K562 (cell line): ENCODE measurements around the gene SLC44A1. TPM values are rescaled to one million over a fixed set of nuclear protein-coding genes. Genes with fewer than 3 reads are reported as not detected.

Source experiments
- ATAC-seq: fragments of 200-7000 bp; cut with Tn5 transposase; 3 replicates; pipeline ENCODE4 v1.9.1; 2020; ENCODE audit warnings: moderate library complexity
- BruUV-seq: library from RNA; stranded (reverse); fragments of 400-500 nt; replicated peaks from 2 replicates; lab custom pipeline; 2021; lab: Mats Ljungman, UMichigan
- CTCF ChIA-PET: fragments of 300-600 bp; formaldehyde crosslinking; extraction: SDS; loops from one replicate; lab custom pipeline; 2021; ENCODE audit warnings: low intra/inter-chr PET ratio; lab: Yijun Ruan, JAX
- POLR2A ChIA-PET: fragments of 300-600, 350-650 bp; sonication (Branson Sonifier 250); formaldehyde crosslinking; extraction: SDS; loops from one replicate; lab custom pipeline; 2021; ENCODE audit warnings: antibody characterized with exemption, inconsistent platforms; lab: Yijun Ruan, JAX
- DNase-seq, 4 experiments: peaks; one replicate each; pipeline versions ENCODE4 v3.0.0 to v3.0.0-alpha.2; 2011 to 2018; ENCODE audit warnings: low spot score in 3 of 4, mixed read lengths in 3 of 4; ENCODE audit errors: extremely low read depth in 1 of 4
- FAIRE-seq: peaks from 2 replicates; lab custom pipeline; 2011; peaks lifted over from hg19 to GRCh38; lab: Jason Lieb, UNC
- H2AFZ ChIP-seq: 2 replicates; pipeline ENCODE4 v1.6.0; 2011; ENCODE audit warnings: low read depth, low read length, control low read depth, inconsistent platforms
- H3K27ac ChIP-seq: fragments of 200-600 bp; 3 replicates; pipeline ENCODE4 v1.8.0; 2011; ENCODE audit warnings: low read depth, mild to moderate bottlenecking, control low read depth, inconsistent platforms, low read length, moderate library complexity, mixed read lengths; ENCODE audit errors: extremely low read depth
- H3K27me3 ChIP-seq, 2 experiments: fragments of 300-600 bp in 1 of 2; 2 replicates in 1 of 2; 3 replicates in 1 of 2; pipeline versions ENCODE4 v1.6.0 to v1.8.0; 2011; ENCODE audit warnings: inconsistent platforms in 2 of 2, low read length in 2 of 2, mild to moderate bottlenecking in 1 of 2, mixed read lengths in 1 of 2, moderate library complexity in 1 of 2; ENCODE audit not compliant: control insufficient read depth in 2 of 2, insufficient read depth in 2 of 2
- H3K36me3 ChIP-seq: fragments of 300-600 bp; 3 replicates; pipeline ENCODE4 v1.8.0; 2011; ENCODE audit warnings: mild to moderate bottlenecking, low read length, inconsistent platforms; ENCODE audit not compliant: control insufficient read depth, insufficient read depth
- H3K4me1 ChIP-seq, 2 experiments: fragments of 200-600 bp in 1 of 2; replicated peaks in 1 of 2; 2 replicates in 1 of 2; 3 replicates in 1 of 2; pipeline versions ENCODE4 v1.5.1 to v1.8.0; 2011; ENCODE audit warnings: inconsistent platforms in 2 of 2, low read length in 2 of 2, mild to moderate bottlenecking in 1 of 2, mixed read lengths in 1 of 2, moderate library complexity in 1 of 2; ENCODE audit not compliant: control insufficient read depth in 2 of 2, insufficient read depth in 2 of 2
- H3K4me2 ChIP-seq: 2 replicates; pipeline ENCODE4 v1.6.1; 2011; ENCODE audit warnings: low read length, control low read depth, inconsistent platforms, mixed read lengths; ENCODE audit not compliant: insufficient read depth
- H3K4me3 ChIP-seq: fragments of 200-600 bp; sonication (generic), shearing (Covaris generic); 2 replicates; pipeline ENCODE4 v1.5.1; 2016; ENCODE audit warnings: control low read depth, inconsistent platforms
- H3K79me2 ChIP-seq: fragments of 200-600 bp; 3 replicates; pipeline ENCODE4 v1.8.0; 2011; ENCODE audit warnings: low read length, inconsistent platforms; ENCODE audit not compliant: control insufficient read depth, insufficient read depth
- H3K9ac ChIP-seq, 2 experiments: 2 replicates each; pipeline versions ENCODE4 v1.6.0 to v1.6.1; 2011; ENCODE audit warnings: low read depth in 2 of 2, low read length in 2 of 2, control low read depth in 1 of 2, inconsistent platforms in 1 of 2, mild to moderate bottlenecking in 1 of 2, mixed read lengths in 1 of 2; ENCODE audit not compliant: insufficient read depth in 1 of 2
- H3K9me1 ChIP-seq: one replicate; pipeline ENCODE4 v1.6.0; 2011; ENCODE audit warnings: inconsistent platforms, mild to moderate bottlenecking, low read length, moderate library complexity; ENCODE audit not compliant: control insufficient read depth, insufficient read depth
- H3K9me3 ChIP-seq: replicated peaks from 2 replicates; pipeline ENCODE4 v1.5.1; 2011; ENCODE audit warnings: low read depth, low read length, inconsistent platforms; ENCODE audit not compliant: control insufficient read depth, insufficient read depth
- H4K20me1 ChIP-seq: replicated peaks from 2 replicates; pipeline ENCODE4 v1.6.1; 2011; ENCODE audit warnings: low read length, inconsistent platforms, mixed read lengths; ENCODE audit not compliant: control insufficient read depth, insufficient read depth
- ATF4 ChIP-seq: fragments of 450-650 bp; formaldehyde crosslinking; IDR thresholded peaks from 2 replicates; pipeline ENCODE4 v1.4.0; 2022; ENCODE audit warnings: mild to moderate bottlenecking, moderate library complexity
- COPS2 ChIP-seq: fragments of 450-650 bp; conservative IDR thresholded peaks from 2 replicates; pipeline ENCODE4 v1.6.1; 2016; ENCODE audit warnings: mild to moderate bottlenecking, moderate library complexity
- CSDE1 ChIP-seq, 2 experiments: fragments of 450-650 bp; IDR thresholded peaks; 2 replicates each; pipeline ENCODE4 v1.6.1; 2016; ENCODE audit warnings: mild to moderate bottlenecking in 1 of 2
- FUS ChIP-seq: fragments of 200-400 bp; formaldehyde crosslinking; optimal IDR thresholded peaks from 2 replicates; pipeline ENCODE3; 2017; ENCODE audit warnings: low read depth, low read length
- HDAC1 ChIP-seq, 2 experiments: fragments of 450-650 bp; IDR thresholded peaks; 2 replicates each; pipeline ENCODE4 v1.6.1; 2016 to 2017; ENCODE audit warnings: inconsistent platforms in 1 of 2, mild to moderate bottlenecking in 1 of 2, moderate library complexity in 1 of 2
- HEY1 ChIP-seq: fragments of 250-450 bp; sonication (Bioruptor Pico); IDR thresholded peaks from 2 replicates; pipeline ENCODE4 v1.5.0; 2020; ENCODE audit warnings: mild to moderate bottlenecking, moderate library complexity, borderline replicate concordance
- MEF2A ChIP-seq: IDR thresholded peaks from 2 replicates; pipeline ENCODE4 v1.6.1; 2011; ENCODE audit warnings: low read depth, mild to moderate bottlenecking, low read length, moderate library complexity; ENCODE audit not compliant: control insufficient read depth
- NR1H2 ChIP-seq: sonication (generic); formaldehyde crosslinking; IDR thresholded peaks from 2 replicates; pipeline ENCODE4 v1.4.0; 2020; ENCODE audit warnings: mild to moderate bottlenecking, missing genetic modification reagents
- NRF1 ChIP-seq, 2 experiments: fragments of 450-650 bp; IDR thresholded peaks in 1 of 2; conservative IDR thresholded peaks in 1 of 2; 2 replicates each; pipeline ENCODE4 v1.6.1; 2014; ENCODE audit warnings: mild to moderate bottlenecking in 2 of 2
- POLR3G ChIP-seq: IDR thresholded peaks from 2 replicates; pipeline ENCODE4 v1.6.1; 2011; ENCODE audit not compliant: insufficient read length, insufficient replicate concordance; ENCODE audit errors: extremely low read depth
- PTRF ChIP-seq: fragments of 450-650 bp; IDR thresholded peaks from 2 replicates; pipeline ENCODE4 v1.6.1; 2016; ENCODE audit warnings: mild to moderate bottlenecking, missing genetic modification characterization, missing compliant biosample characterization
- RBM17 ChIP-seq: fragments of 200-400 bp; formaldehyde crosslinking; IDR thresholded peaks from 2 replicates; pipeline ENCODE4 v1.6.1; 2017; ENCODE audit warnings: low read depth, mild to moderate bottlenecking, low read length, borderline replicate concordance
- RHOXF2B ChIP-seq: fragments of 250-450 bp; sonication (Bioruptor Pico); conservative IDR thresholded peaks from 2 replicates; pipeline ENCODE4 v1.5.1; 2021
- SRSF9 ChIP-seq: fragments of 200-400 bp; formaldehyde crosslinking; IDR thresholded peaks from 2 replicates; pipeline ENCODE4 v1.6.1; 2017; ENCODE audit warnings: low read depth, low read length, borderline replicate concordance
- ZNF134 ChIP-seq: fragments of 250-450 bp; sonication (Bioruptor Pico); conservative IDR thresholded peaks from 2 replicates; pipeline ENCODE4 v1.4.0; 2020
- ZNF584 ChIP-seq: fragments of 200-800 bp; sonication (Bioruptor generic); IDR thresholded peaks from 2 replicates; pipeline ENCODE4 v1.6.1; 2016; ENCODE audit warnings: low read depth, mild to moderate bottlenecking, missing genetic modification characterization, missing compliant biosample characterization
- ZNF76 ChIP-seq: fragments of 250-450 bp; sonication (Bioruptor Pico); IDR thresholded peaks from 2 replicates; pipeline ENCODE4 v1.4.0; 2020; ENCODE audit warnings: mild to moderate bottlenecking, moderate library complexity, borderline replicate concordance
- WGBS: fragments of 100-300 bp; shearing (Covaris generic); methylation state at CpG from one replicate; pipeline ENCODE4 v1.1.6; 2016; ENCODE audit warnings: low coverage, mixed read lengths; ENCODE audit not compliant: insufficient coverage; ENCODE audit errors: missing lambda C conversion rate; 5-methylcytosine and 5-hydroxymethylcytosine counted together
- in situ Hi-C: fragments of 300-500 bp; cut with MboI; formaldehyde crosslinking; loops from 4 replicates; pipeline ENCODE4 v1.15.0; 2018; ENCODE audit warnings: inconsistent platforms, mixed read lengths
- intact Hi-C: fragments of 100-400 bp; cut with micrococcal nuclease; formaldehyde crosslinking; loops from 2 replicates; pipeline ENCODE4 v1.14.2; 2022
- polyA plus RNA-seq, 8 experiments: library from polyadenylated mRNA; depleted of rRNA in 4 of 8; stranded (reverse) in 5 of 8; unstranded in 3 of 8; fragments of >200 nt; fragmentation: Nextera tagmentation in 2 of 8; fragmentation: Illumina TruSeq in 1 of 8; extraction: Ambion mirVana in 2 of 8; extraction: Trizol in 1 of 8; gene quantifications; 2 replicates each; pipeline versions ENCODE4 v1.2.1 to v1.2.3, GENCODE V29; 2011 to 2014; ENCODE audit warnings: inconsistent platforms in 1 of 8, missing spikeins in 1 of 8
- total RNA-seq, 7 experiments: library from RNA; depleted of rRNA in 6 of 7; stranded (reverse); fragments of >200 nt in 6 of 7; fragmentation: Illumina TruSeq in 2 of 7; extraction: Trizol in 2 of 7; gene quantifications; 2 replicates each; pipeline versions ENCODE4 v1.2.1 to v1.2.3, GENCODE V29; 2011 to 2021; ENCODE audit warnings: low replicate concordance in 1 of 7
- TF ChIP-seq, protein P1 (sequence below): fragments of 450-650 bp; formaldehyde crosslinking; IDR thresholded peaks from 2 replicates; pipeline ENCODE4 v1.4.0; 2020; ENCODE audit warnings: mild to moderate bottlenecking, moderate library complexity
- TF ChIP-seq, protein P2 (sequence below), 2 experiments: fragments of 200-800 bp in 1 of 2; sonication (Bioruptor generic) in 1 of 2; sonication (generic) in 1 of 2; formaldehyde crosslinking in 1 of 2; IDR thresholded peaks in 1 of 2; conservative IDR thresholded peaks in 1 of 2; 2 replicates each; pipeline versions ENCODE4 v1.5.0 to v1.6.1; 2016 to 2020; ENCODE audit warnings: missing compliant biosample characterization in 1 of 2, missing genetic modification characterization in 1 of 2, missing genetic modification reagents in 1 of 2

The SLC44A1 gene
- total and polyA plus RNA-seq, 9 of the 15 experiments (the other 6 are each of a cell fraction or from before 2014, with no cell fraction given), result 0.11 to 0.59 (median 0.30) TPM

DNA sequence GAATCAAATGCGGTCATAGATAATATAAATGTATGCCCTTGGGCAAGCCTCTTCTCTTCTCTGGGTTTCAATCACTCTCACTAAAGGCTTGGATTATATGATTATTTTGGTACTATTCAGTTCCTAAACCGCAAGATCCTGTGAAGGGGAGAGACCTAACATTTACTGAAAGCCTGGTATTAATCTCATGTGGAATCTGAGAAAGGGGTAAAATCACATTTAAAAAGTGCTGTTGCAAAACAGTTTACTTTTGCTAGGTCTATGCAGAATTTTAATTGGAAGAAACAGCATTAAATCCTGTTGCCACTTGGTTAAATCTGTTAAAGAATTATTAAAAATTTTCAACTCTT lies 50.7 kb downstream of the SLC44A1 start:
- no peak for FAIRE-seq
- TF ChIP-seq HEY1 (CRISPR knock-in tag) (no peak), ZNF584 (CRISPR knock-in tag) (no peak), RBM17 (no peak), ZNF76 (CRISPR knock-in tag) (no peak), RHOXF2B (CRISPR knock-in tag) (no peak), ATF4 (CRISPR knock-in tag) (no peak), POLR3G (no peak), NRF1 (conservative IDR thresholded peaks at IDR 0.05 in 1 of 2, IDR thresholded peaks at IDR 0.05 in 1 of 2) (no peak), SRSF9 (no peak), HDAC1 (IDR thresholded peaks at IDR 0.05) (no peak), MEF2A (no peak), FUS (no peak), COPS2 (no peak), NR1H2 (CRISPR knock-in tag) (no peak), ZNF134 (CRISPR knock-in tag) (no peak), CSDE1 (IDR thresholded peaks at IDR 0.05) (no peak), PTRF (no peak)
- TF ChIP-seq, protein P1, sequence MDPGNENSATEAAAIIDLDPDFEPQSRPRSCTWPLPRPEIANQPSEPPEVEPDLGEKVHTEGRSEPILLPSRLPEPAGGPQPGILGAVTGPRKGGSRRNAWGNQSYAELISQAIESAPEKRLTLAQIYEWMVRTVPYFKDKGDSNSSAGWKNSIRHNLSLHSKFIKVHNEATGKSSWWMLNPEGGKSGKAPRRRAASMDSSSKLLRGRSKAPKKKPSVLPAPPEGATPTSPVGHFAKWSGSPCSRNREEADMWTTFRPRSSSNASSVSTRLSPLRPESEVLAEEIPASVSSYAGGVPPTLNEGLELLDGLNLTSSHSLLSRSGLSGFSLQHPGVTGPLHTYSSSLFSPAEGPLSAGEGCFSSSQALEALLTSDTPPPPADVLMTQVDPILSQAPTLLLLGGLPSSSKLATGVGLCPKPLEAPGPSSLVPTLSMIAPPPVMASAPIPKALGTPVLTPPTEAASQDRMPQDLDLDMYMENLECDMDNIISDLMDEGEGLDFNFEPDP (CRISPR knock-in tag), result no peak
- TF ChIP-seq, protein P2, sequence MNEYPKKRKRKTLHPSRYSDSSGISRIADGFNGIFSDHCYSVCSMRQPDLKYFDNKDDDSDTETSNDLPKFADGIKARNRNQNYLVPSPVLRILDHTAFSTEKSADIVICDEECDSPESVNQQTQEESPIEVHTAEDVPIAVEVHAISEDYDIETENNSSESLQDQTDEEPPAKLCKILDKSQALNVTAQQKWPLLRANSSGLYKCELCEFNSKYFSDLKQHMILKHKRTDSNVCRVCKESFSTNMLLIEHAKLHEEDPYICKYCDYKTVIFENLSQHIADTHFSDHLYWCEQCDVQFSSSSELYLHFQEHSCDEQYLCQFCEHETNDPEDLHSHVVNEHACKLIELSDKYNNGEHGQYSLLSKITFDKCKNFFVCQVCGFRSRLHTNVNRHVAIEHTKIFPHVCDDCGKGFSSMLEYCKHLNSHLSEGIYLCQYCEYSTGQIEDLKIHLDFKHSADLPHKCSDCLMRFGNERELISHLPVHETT (CRISPR knock-in tag; conservative IDR thresholded peaks at IDR 0.05 in 1 of 2, IDR thresholded peaks at IDR 0.05 in 1 of 2), result no peak
- POLR2A ChIA-PET, result no interaction called here
- no TSS peak for BruUV-seq
- H3K27ac ChIP-seq, result no peak overlapping the region
- H3K9me3 ChIP-seq, result no peaks in the 10 kb centered on the region
- H3K9ac ChIP-seq, result no peak overlapping the region
- no peaks in the 10 kb centered on the region for H3K27me3 ChIP-seq
- H3K79me2 ChIP-seq, result no peaks in the 10 kb centered on the region
- H3K9me1 ChIP-seq, result no peaks in the 10 kb centered on the region
- no peak for DNase-seq
- no peak overlapping the region for H2AFZ ChIP-seq
- ATAC-seq, result no peak
- H3K4me1 ChIP-seq, result peaks cover 0 to 9% of the 10 kb centered on the region in 2 experiments; a peak in 3 of 5 replicates
- in situ Hi-C loops (no loop called here), intact Hi-C loops (no loop called here)
- H3K4me2 ChIP-seq, result no peak overlapping the region
- H4K20me1 ChIP-seq, result no peaks in the 10 kb centered on the region
- H3K4me3 ChIP-seq, result no peak overlapping the region
- H3K36me3 ChIP-seq, result no peaks in the 10 kb centered on the region
- 17% methylated on average over 2 of the region's 2 CpGs for WGBS
- CTCF ChIA-PET, result no interaction called here
